H1 (cell line): ENCODE measurements around the gene MBOAT1. TPM values are rescaled to one million over a fixed set of nuclear protein-coding genes. Genes with fewer than 3 reads are reported as not detected.

Experiments
- BRCA1 ChIP-seq: IDR thresholded peaks from 2 replicates; pipeline ENCODE4 v1.6.1; 2012; ENCODE audit warnings: low read depth, low read length, improper control_type of control experiment
- GTF2F1 ChIP-seq: IDR thresholded peaks from 2 replicates; pipeline ENCODE4 v1.6.1; 2012; ENCODE audit warnings: low read depth, low read length, improper control_type of control experiment, borderline replicate concordance
- RAD21 ChIP-seq, 2 experiments: IDR thresholded peaks in 1 of 2; conservative IDR thresholded peaks in 1 of 2; 2 replicates each; pipeline ENCODE4 v1.6.1; 2011; ENCODE audit warnings: low read depth in 2 of 2, low read length in 2 of 2, improper control_type of control experiment in 1 of 2, inconsistent platforms in 1 of 2, mild to moderate bottlenecking in 1 of 2, moderate library complexity in 1 of 2
- RFX5 ChIP-seq: IDR thresholded peaks from 2 replicates; pipeline ENCODE4 v1.6.1; 2011; ENCODE audit warnings: low read depth, low read length, improper control_type of control experiment, borderline replicate concordance
- RXRA ChIP-seq: IDR thresholded peaks from 2 replicates; pipeline ENCODE4 v1.6.1; 2011; ENCODE audit warnings: low read depth, mild to moderate bottlenecking, low read length, moderate library complexity; ENCODE audit not compliant: insufficient read depth
- SIN3A ChIP-seq, 2 experiments: IDR thresholded peaks in 1 of 2; conservative IDR thresholded peaks in 1 of 2; 2 replicates each; pipeline ENCODE4 v1.6.1; 2011 to 2012; ENCODE audit warnings: low read length in 2 of 2, improper control_type of control experiment in 1 of 2, low read depth in 1 of 2, mild to moderate bottlenecking in 1 of 2
- ZNF274 ChIP-seq: IDR thresholded peaks from 2 replicates; pipeline ENCODE4 v1.7.0; 2012; ENCODE audit warnings: low read length, borderline replicate concordance; ENCODE audit errors: extremely low read depth
- polyA plus RNA-seq, 7 experiments: library from polyadenylated mRNA; depleted of rRNA in 3 of 7; stranded (reverse) in 5 of 7; unstranded in 2 of 7; fragments of >200 nt in 5 of 7; fragments of 200-250 nt in 2 of 7; gene quantifications; 1 replicate in 5 of 7; 2 replicates in 1 of 7; 4 replicates in 1 of 7; pipeline versions ENCODE4 v1.2.1 to v1.2.3, GENCODE V29; 2011 to 2013; ENCODE audit warnings: missing spikeins in 2 of 7, mixed read lengths in 2 of 7
- total RNA-seq: library from RNA; stranded (reverse); fragmentation: NEBNext Ultra II Directional; extraction: Animal tissue kit (Norgen Biotek cat#: 25700); gene quantifications from 2 replicates; pipeline ENCODE4 v1.2.1, GENCODE V29; 2021
- TF ChIP-seq, protein P1 (sequence below): fragments of 300-600 bp; sonication (generic); IDR thresholded peaks from 2 replicates; pipeline ENCODE4 v1.7.1; 2012; ENCODE audit warnings: low read length, moderate library complexity, mild to moderate bottlenecking, inconsistent platforms; ENCODE audit not compliant: insufficient replicate concordance
- TF ChIP-seq, protein P2 (sequence below): IDR thresholded peaks from 2 replicates; pipeline ENCODE4 v1.6.1; 2012; ENCODE audit warnings: low read length, inconsistent platforms

The MBOAT1 gene
- total and polyA plus RNA-seq, 2 of the 8 experiments (the other 6 are each of a cell fraction or from before 2014, with no cell fraction given), result 4.9 to 19.5 TPM

DNA sequence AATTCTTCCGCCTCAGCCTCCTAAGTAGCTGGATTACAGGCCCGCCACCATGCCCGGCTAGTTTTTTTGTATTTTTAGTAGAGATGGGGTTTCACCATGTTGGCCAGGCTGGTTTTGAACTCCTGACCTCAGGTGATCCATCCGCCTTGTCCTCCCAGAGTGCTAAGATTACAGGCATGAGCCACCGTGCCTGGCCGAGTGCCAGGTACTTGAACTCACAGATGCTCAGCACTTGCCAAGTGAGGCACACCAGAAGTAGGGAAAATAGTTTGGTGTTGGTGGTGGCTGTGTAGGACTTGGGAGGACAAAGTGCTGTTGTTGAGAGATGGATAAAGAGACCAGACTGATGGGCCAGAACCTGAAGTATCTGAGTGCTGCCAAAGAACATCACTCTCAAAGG is 40.0 kb upstream of the MBOAT1 start (continued):
- TF ChIP-seq, protein P1, sequence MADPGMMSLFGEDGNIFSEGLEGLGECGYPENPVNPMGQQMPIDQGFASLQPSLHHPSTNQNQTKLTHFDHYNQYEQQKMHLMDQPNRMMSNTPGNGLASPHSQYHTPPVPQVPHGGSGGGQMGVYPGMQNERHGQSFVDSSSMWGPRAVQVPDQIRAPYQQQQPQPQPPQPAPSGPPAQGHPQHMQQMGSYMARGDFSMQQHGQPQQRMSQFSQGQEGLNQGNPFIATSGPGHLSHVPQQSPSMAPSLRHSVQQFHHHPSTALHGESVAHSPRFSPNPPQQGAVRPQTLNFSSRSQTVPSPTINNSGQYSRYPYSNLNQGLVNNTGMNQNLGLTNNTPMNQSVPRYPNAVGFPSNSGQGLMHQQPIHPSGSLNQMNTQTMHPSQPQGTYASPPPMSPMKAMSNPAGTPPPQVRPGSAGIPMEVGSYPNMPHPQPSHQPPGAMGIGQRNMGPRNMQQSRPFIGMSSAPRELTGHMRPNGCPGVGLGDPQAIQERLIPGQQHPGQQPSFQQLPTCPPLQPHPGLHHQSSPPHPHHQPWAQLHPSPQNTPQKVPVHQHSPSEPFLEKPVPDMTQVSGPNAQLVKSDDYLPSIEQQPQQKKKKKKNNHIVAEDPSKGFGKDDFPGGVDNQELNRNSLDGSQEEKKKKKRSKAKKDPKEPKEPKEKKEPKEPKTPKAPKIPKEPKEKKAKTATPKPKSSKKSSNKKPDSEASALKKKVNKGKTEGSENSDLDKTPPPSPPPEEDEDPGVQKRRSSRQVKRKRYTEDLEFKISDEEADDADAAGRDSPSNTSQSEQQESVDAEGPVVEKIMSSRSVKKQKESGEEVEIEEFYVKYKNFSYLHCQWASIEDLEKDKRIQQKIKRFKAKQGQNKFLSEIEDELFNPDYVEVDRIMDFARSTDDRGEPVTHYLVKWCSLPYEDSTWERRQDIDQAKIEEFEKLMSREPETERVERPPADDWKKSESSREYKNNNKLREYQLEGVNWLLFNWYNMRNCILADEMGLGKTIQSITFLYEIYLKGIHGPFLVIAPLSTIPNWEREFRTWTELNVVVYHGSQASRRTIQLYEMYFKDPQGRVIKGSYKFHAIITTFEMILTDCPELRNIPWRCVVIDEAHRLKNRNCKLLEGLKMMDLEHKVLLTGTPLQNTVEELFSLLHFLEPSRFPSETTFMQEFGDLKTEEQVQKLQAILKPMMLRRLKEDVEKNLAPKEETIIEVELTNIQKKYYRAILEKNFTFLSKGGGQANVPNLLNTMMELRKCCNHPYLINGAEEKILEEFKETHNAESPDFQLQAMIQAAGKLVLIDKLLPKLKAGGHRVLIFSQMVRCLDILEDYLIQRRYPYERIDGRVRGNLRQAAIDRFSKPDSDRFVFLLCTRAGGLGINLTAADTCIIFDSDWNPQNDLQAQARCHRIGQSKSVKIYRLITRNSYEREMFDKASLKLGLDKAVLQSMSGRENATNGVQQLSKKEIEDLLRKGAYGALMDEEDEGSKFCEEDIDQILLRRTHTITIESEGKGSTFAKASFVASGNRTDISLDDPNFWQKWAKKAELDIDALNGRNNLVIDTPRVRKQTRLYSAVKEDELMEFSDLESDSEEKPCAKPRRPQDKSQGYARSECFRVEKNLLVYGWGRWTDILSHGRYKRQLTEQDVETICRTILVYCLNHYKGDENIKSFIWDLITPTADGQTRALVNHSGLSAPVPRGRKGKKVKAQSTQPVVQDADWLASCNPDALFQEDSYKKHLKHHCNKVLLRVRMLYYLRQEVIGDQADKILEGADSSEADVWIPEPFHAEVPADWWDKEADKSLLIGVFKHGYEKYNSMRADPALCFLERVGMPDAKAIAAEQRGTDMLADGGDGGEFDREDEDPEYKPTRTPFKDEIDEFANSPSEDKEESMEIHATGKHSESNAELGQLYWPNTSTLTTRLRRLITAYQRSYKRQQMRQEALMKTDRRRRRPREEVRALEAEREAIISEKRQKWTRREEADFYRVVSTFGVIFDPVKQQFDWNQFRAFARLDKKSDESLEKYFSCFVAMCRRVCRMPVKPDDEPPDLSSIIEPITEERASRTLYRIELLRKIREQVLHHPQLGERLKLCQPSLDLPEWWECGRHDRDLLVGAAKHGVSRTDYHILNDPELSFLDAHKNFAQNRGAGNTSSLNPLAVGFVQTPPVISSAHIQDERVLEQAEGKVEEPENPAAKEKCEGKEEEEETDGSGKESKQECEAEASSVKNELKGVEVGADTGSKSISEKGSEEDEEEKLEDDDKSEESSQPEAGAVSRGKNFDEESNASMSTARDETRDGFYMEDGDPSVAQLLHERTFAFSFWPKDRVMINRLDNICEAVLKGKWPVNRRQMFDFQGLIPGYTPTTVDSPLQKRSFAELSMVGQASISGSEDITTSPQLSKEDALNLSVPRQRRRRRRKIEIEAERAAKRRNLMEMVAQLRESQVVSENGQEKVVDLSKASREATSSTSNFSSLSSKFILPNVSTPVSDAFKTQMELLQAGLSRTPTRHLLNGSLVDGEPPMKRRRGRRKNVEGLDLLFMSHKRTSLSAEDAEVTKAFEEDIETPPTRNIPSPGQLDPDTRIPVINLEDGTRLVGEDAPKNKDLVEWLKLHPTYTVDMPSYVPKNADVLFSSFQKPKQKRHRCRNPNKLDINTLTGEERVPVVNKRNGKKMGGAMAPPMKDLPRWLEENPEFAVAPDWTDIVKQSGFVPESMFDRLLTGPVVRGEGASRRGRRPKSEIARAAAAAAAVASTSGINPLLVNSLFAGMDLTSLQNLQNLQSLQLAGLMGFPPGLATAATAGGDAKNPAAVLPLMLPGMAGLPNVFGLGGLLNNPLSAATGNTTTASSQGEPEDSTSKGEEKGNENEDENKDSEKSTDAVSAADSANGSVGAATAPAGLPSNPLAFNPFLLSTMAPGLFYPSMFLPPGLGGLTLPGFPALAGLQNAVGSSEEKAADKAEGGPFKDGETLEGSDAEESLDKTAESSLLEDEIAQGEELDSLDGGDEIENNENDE, result no peak
- TF ChIP-seq ZNF274 (no peak), RFX5 (no peak), RAD21 (IDR thresholded peaks at IDR 0.05 in 1 of 2, conservative IDR thresholded peaks at IDR 0.05 in 1 of 2; ENCODE audit: low read depth in 2 of 2, low read length in 2 of 2) (no peak), RXRA (no peak), BRCA1 (no peak), GTF2F1 (no peak), SIN3A (conservative IDR thresholded peaks at IDR 0.05 in 1 of 2, IDR thresholded peaks at IDR 0.05 in 1 of 2; ENCODE audit: low read depth in 1 of 2, low read length in 2 of 2) (no peak)
- TF ChIP-seq, protein P2, sequence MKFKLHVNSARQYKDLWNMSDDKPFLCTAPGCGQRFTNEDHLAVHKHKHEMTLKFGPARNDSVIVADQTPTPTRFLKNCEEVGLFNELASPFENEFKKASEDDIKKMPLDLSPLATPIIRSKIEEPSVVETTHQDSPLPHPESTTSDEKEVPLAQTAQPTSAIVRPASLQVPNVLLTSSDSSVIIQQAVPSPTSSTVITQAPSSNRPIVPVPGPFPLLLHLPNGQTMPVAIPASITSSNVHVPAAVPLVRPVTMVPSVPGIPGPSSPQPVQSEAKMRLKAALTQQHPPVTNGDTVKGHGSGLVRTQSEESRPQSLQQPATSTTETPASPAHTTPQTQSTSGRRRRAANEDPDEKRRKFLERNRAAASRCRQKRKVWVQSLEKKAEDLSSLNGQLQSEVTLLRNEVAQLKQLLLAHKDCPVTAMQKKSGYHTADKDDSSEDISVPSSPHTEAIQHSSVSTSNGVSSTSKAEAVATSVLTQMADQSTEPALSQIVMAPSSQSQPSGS, result no peak
